Measurements from ENCODE around the gene MORN1.

DNA sequence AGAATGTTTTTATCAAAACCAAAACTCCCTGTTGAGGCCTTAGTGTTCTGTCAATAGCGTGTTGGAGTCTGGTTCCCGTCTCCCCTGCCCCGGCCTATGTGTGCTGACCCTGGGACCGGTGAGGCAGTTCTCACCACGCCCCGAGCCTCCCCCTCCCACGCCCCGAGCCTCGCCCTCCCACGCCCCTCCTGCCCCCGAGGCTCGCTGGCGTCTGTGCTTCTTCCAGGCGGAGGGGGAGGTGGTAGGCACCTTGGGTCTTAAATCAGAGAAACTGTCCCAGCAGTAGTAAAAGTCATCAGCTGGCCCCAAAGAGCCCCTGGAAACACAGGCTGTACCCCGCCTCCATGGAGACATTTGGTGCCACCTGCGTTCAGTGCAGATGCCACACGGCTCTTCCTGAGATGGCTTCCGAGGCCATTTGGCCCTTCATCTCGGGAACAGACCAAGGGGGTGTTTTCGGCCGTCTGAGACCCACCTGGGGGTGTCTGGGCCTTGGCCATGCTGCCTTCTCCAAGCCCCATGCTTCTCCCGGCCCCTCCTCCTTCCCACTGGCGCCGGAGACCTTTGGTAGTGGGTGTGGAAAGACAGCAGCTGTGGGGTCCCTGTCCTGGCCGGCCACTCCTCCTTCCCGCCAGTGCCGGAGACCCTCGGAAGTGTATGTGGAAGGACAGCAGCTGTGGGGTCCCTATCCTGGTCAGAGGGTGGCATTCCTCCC is 118.5 kb downstream of the MORN1 start:
- no peak for TF ChIP-seq CTCF (conservative IDR thresholded peaks at IDR 0.05; ENCODE audit: low read length)
- TF ChIP-seq EZH2phosphoT487 (IDR thresholded peaks at IDR 0.05; ENCODE audit: borderline replicate concordance), result no peak
